Hematopoietic multipotent progenitor cell (in vitro differentiated cells): ENCODE measurements around the gene TDRD12. TPM values are rescaled to one million over a fixed set of nuclear protein-coding genes. Genes with fewer than 3 reads are reported as not detected.
"Not testable (repeated sequence)": the region's sequence is repeated elsewhere in the genome, so short reads cannot be mapped to it uniquely, and the experiment has no call there.

ENCODE experiments used
- DNase-seq, 3 donors: peaks; one replicate each; pipeline ENCODE4 v3.0.0-alpha.2; 2011 to 2015; ENCODE audit warnings: low read depth in 2 of 3, low spot score in 2 of 3
- total RNA-seq: library from RNA; depleted of rRNA; stranded (reverse); fragments of >200 nt; gene quantifications from one replicate; pipeline ENCODE4 v1.2.3, GENCODE V29; 2012

Gene TDRD12
- total RNA-seq, 1 donor: 0.27 TPM

GRCh38 chr19:32864318-32865007 is 144.9 kb downstream of the TDRD12 start:
- DNase-seq: no peak

DNA sequence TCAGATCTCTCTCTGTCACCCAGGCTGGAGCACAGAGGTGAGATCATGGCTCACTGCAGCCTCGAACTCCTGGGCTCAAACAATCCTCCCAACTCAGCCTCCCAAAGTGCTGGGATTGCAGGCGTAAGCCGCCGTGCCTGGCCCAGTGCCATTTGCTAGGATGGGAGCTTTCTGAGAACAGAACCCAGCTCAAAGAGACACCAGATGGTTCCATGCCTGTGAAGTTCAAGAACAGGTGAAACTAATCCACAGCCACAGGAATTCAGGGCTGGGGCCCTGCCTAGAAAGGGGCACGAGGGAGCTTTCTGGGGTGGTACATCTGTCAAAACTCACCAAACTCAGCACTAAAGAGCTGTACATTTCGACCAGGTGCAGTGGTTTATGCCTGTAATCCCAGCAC is 145.8 kb downstream of the TDRD12 start:
- no peak for DNase-seq

DNA sequence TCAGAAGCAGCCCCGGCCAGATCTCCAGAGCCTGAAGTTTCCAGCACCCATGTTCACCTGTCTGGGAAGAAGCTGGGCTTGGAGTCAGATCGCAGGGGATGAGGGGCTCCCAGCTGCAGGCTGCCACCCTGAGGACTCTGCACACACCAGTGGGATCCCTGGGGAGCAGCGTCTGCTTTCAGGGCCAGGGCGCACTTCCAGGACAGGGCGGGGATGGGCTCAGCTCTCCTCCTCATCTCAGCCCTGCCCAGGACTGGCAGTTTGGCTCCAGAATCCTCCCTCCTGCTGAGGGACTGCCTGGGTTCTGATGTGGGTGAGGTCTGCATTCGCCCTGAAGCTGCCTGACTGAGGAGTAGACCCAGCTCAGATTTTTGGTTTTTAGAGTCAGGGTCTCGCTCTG is 146.5 kb downstream of the TDRD12 start:
- no peak for DNase-seq

DNA sequence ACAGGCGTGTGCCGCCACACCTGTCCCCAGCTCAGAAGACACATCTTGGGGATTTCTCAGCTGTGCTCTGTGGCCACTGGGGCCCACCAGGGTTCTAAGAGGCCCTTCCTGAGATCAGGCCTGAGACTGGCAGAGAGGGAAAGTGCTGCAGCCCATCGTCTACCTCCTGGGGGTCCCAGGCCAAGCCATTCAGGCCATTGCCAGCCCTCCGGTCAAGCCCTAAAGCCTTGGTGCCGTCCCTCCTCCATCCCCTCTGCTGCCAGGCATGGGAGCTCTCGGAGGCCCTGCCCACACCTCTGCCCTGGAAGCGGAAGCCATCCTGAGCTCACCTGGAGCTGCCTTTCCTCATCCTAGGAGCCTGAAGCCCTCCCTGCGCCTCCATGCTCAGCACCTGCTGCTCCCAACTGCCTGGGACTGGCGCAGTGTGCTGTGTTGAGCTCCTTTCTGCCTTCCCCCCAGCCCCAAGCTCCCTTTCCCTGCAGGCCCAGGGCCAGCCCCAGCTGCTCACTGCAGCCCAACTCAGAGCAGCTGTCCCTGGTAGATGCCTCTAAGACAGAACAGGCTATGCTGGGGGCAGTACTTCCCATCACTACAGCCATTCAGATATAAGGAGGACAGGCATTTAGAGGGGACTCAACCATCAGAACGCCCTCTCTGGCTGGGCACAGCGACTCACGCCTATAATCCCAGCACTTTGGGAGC is 147.1 kb downstream of the TDRD12 start:
- no peak for DNase-seq

DNA sequence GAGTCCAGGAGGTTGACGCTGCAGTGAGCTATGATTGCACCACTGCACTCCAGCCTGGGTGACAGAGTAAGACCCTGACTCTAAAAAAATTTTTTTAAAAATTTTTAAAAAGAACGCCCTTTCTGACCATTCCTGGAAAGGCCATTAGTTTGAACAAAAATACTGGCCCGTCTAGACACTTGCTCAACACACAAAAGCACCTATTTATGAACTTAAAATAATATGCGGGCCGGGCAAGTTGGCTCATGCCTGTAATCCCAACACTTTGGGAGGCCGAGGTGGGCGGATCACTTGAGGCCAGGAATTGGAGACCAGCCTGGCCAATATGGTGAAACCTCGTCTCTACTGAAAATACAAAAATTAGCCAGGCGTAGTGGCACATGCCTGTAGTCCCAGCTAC is 147.9 kb downstream of the TDRD12 start:
- DNase-seq: not testable (repeated sequence)

- no peak for DNase-seq
Measured at GRCh38 chr19:32868206-32868950, 148.8 kb downstream of the TDRD12 start.

GRCh38 chr19:32869369-32869965 is 149.9 kb downstream of the TDRD12 start, which contains the start of gene SLC7A9:
Gene SLC7A9, minus strand, starts transcription at chr19:32869767. Its CDS starts 1,233 bp downstream, at chr19:32868534.
- DNase-seq: no peak

DNA sequence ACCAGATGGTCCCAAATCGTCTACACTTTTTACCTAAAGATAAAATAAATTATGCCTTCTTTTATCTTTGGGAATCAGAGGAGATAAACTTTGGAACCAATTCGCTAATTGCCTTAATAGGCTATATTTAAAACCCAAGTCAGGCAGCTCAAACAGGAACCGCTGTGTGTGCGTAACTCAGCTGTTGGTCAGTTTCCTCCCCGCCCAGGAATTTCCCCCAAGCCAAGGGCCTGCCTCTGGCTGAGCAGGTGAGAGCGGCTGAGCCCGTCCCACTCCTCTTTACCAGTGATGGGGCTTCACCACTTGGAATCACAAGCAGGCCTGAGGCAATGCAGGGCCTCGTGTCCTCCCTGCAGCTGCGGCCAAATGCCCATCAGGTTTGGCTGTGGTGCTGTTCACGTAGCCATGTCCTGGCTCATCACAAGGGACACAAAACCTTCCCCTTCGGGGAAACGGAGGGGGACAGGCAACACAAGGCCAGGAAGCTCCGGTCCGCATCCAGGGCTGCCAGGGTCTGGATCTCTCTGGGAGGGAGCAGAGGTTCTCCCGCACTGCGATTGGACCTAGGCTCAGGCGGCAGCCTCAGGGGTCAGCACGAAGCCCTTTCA is 150.5 kb downstream of the TDRD12 start:
- DNase-seq: no peak

DNA sequence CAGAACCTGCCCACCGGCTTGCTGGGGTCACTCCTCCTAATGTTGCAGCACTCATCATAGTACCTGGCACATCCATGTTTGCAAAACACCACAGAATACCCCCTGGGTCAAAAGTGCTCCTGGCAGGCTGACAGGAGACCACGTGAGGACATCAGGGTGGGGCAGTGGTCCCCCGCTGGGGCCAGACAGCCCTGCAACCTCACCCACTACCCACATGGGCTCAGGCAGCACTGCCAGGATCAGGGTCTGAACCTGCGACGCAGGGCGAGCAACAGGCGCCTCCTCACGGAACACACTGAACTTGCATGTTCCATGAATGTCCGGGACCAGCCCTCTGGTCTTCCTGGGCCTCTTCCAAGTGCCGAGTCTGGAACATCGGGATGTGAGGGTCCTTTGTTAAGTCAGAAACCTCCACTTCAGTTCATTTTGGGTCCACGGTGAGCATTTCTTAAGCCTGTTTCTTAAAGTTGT is 151.4 kb downstream of the TDRD12 start:
- no peak for DNase-seq

DNA sequence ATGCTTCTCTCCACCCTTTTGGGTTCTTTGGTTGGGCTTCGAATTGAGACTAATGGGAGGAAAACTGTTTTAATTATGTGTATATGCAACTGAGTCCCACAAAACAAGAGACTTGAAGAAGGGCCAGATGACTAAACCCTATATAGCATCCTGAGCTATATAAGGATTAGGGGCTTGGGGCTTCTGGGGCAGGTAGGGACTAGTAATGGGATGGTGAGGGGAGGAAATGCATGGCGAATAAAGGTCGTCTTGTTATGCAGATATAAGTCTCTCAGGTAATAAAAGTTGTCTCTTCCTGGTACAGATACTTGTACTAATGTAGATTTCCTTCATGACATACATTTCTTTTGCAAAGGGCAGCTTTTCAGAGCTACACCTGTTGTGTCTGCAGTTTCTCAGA is 152.8 kb downstream of the TDRD12 start:
- no peak for DNase-seq

DNA sequence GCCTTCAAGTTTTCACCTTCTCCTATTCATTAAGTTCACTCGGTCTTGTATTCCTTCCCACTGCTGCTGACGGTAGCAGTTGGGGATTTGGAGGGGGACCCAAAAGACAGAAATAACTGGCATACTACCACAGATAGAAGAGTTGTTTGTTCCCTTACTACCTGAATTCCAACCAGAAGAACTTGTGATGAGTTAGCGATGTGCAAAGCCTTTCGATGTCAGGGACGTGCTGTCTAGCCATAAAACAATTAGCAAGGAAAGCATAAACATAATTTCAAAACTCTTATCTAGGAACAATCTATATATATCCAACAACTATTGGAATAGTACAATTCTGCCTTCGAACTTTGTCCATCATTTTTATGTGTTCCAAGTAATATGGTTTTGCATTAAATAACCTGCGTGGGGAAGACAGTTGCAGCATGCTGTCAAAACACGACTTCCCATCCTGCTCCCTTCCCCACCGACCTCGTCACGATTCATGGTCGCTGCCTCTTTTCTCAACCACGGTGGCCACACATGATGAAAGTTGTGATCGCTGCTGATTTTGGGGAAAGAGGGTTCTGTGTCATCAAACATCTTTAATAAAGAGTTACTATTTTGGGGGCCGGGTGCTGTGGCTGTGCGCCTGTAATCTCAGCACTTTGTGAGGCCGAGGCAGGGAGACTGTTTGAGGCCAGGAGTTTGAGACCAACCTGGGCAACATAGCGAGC is 153.8 kb downstream of the TDRD12 start:
- no peak for DNase-seq

DNA sequence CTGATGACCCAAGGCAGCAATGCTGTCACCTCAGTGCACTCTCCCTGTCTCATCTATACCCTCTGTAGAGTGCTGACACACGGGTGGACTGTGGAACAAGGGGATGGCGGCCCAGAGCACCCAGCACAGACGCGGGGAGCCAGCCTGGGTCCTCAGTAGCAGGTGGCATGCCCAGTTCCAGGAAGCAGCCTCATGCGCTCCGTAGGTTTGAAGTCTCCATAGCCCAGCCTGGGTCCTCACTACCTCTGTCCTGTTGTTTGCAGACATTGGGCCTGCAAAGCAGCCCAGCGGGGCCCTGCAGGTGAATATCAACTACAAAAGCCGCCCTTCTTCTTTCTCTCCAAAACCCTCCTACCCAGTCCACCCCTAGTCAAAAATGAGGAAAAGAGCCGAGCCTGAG is 155.0 kb downstream of the TDRD12 start:
- no peak for DNase-seq

DNA sequence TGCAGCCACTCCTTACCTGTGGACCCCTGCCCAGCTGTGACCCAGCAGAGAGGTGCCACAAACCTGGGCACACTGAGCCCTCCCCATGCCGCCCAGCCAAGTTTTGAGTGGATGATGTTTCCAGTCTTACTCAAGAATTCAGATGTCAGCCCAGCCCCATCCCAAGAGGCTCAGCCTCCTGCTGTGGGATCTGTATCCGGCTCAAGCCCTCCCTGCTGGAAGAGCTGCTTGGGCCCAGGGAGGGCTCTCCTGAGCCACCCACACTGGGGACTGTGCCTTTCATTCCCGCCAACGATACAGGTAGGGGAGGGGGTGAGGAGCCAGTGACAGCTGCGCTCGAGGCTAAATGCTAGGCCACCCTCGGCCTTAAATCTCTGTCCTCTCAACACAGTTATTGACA is 155.9 kb downstream of the TDRD12 start:
- DNase-seq: no peak

DNA sequence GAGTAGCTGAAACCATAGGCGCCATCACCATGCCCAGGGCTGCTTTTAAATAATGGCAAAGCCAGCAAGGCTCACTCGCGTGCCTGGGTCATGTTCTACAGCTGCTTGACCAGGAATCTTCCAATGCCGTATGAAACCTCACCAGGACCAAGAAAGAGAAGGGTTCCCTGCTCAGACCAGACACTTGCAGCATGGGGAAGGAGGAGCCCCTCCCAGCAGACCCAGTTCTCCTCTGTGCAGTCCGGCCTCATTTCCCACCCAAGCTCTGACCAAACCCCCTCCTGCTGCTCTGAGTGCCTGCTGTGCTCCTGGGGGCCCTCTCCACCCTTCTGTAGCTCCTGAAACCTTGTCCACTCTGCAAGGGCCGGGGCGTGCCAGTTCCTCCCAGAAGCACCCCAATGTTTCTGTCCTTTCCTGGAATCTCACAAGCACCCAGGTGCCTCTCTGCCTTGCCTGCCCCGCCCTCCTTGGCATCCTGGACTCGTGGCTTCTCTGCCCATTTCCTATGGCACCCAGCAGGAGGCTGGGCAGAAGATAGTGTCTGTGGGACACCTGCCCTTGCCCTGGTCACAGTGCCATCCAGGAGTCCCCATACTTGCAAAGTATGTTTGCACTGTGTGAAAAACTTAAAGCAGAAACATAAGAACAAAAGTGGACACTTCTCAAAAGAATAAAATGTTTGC is 156.8 kb downstream of the TDRD12 start:
- DNase-seq: no peak

GRCh38 chr19:32876919-32877285 is 157.3 kb downstream of the TDRD12 start:
- no peak for DNase-seq
